Osteocyte (in vitro differentiated cells): ENCODE results near the gene ATF6. TPM values are rescaled to one million over a fixed set of nuclear protein-coding genes. Genes with fewer than 3 reads are reported as not detected.

Experiments
- DNase-seq: peaks from one replicate; pipeline ENCODE4 v3.0.0; 2021; ENCODE audit warnings: mixed read lengths; ENCODE audit not compliant: unreplicated experiment; ENCODE audit errors: extremely low spot score
- H3K27ac Mint-ChIP-seq: one replicate; pipeline ENCODE4 v1.8.0; 2021; ENCODE audit warnings: mild to moderate bottlenecking, mixed read lengths; ENCODE audit not compliant: unreplicated experiment
- H3K27me3 Mint-ChIP-seq: one replicate; pipeline ENCODE4 v1.8.0; 2021; ENCODE audit warnings: mixed read lengths; ENCODE audit not compliant: unreplicated experiment
- H3K36me3 Mint-ChIP-seq: one replicate; pipeline ENCODE4 v1.8.0; 2021; ENCODE audit warnings: mixed read lengths; ENCODE audit not compliant: unreplicated experiment
- H3K4me1 Mint-ChIP-seq: one replicate; pipeline ENCODE4 v1.8.0; 2021; ENCODE audit warnings: mixed read lengths; ENCODE audit not compliant: unreplicated experiment
- H3K4me3 Mint-ChIP-seq: one replicate; pipeline ENCODE4 v1.8.0; 2021; ENCODE audit warnings: mild to moderate bottlenecking, moderate library complexity, mixed read lengths; ENCODE audit not compliant: unreplicated experiment
- H3K9me3 Mint-ChIP-seq: one replicate; pipeline ENCODE4 v1.8.0; 2021; ENCODE audit warnings: mixed read lengths; ENCODE audit not compliant: unreplicated experiment
- total RNA-seq: library from RNA; stranded (reverse); gene quantifications from 2 replicates; pipeline ENCODE4 v1.2.1, GENCODE V29; 2021
- TF ChIP-seq, protein P1 (sequence below): fragments of 200-600 bp; sonication (generic); IDR thresholded peaks from 2 replicates; pipeline ENCODE4 v1.5.0; 2021; ENCODE audit warnings: antibody characterized with exemption, mild to moderate bottlenecking, moderate library complexity

The ATF6 gene
- total RNA-seq, 1 donor from 2014 or later, result 29.7 TPM

DNA sequence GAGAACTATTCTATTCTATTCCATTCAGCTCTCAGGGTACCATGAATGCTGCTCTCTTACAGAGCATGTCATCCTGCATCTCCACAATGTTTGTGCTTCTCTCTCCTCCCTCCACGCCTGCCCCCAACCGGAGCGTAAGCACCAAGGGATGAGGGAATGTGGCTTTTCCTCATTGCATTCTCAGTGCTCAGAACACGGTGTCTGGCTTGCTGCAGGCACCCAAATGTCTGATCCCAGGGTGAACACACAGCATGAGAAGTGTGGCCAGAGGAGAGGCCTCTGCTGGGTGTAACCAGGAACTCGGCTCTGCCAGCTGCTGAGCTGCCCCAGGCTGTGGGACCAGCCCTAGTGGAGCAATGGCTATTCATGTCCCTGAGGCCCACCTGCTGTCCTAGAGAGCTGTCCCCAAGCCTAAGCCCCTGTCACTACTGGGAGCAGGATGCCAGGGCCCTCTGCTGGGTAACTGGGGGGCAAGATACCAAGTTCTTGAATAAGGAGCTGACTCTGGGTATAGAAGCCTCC lies 219.2 kb downstream of the ATF6 start:
- peaks cover 3% of the 10 kb centered on the region for H3K4me1 Mint-ChIP-seq
- no peak overlapping the region for H3K27ac Mint-ChIP-seq
- no peak for DNase-seq
- H3K9me3 Mint-ChIP-seq, result peaks cover 10% of the 10 kb centered on the region
- H3K36me3 Mint-ChIP-seq, result peaks cover 45% of the 10 kb centered on the region
- TF ChIP-seq, protein P1, sequence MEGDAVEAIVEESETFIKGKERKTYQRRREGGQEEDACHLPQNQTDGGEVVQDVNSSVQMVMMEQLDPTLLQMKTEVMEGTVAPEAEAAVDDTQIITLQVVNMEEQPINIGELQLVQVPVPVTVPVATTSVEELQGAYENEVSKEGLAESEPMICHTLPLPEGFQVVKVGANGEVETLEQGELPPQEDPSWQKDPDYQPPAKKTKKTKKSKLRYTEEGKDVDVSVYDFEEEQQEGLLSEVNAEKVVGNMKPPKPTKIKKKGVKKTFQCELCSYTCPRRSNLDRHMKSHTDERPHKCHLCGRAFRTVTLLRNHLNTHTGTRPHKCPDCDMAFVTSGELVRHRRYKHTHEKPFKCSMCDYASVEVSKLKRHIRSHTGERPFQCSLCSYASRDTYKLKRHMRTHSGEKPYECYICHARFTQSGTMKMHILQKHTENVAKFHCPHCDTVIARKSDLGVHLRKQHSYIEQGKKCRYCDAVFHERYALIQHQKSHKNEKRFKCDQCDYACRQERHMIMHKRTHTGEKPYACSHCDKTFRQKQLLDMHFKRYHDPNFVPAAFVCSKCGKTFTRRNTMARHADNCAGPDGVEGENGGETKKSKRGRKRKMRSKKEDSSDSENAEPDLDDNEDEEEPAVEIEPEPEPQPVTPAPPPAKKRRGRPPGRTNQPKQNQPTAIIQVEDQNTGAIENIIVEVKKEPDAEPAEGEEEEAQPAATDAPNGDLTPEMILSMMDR, result no peak
- H3K27me3 Mint-ChIP-seq, result no peaks in the 10 kb centered on the region
- no peak overlapping the region for H3K4me3 Mint-ChIP-seq

DNA sequence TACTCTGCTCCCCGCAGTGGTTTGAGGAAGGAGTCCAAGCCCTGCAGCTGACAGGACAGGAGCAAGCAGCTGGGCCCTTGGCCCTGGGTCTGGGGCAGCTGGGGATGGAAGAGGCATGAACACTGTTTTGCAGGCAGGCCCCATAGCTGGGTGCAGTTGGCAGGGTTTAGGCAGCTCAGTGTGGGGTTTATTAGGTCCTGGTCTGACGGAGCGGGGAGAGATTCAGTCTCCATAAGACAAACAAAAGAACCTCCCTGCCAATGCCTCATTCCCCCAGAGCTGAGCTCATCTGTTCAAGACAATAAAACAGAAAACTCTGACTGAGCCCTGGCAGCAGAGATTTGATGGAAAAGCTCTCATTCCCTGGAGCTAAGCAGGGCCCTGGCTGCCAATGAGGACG lies 220.2 kb downstream of the ATF6 start:
- DNase-seq, result no peak
- peaks cover 14% of the 10 kb centered on the region for H3K9me3 Mint-ChIP-seq
- no peak overlapping the region for H3K4me3 Mint-ChIP-seq
- no peak overlapping the region for H3K27ac Mint-ChIP-seq
- peaks cover 3% of the 10 kb centered on the region for H3K4me1 Mint-ChIP-seq
- peaks cover 54% of the 10 kb centered on the region for H3K36me3 Mint-ChIP-seq
- no peaks in the 10 kb centered on the region for H3K27me3 Mint-ChIP-seq
- TF ChIP-seq, protein P1, result no peak

DNA sequence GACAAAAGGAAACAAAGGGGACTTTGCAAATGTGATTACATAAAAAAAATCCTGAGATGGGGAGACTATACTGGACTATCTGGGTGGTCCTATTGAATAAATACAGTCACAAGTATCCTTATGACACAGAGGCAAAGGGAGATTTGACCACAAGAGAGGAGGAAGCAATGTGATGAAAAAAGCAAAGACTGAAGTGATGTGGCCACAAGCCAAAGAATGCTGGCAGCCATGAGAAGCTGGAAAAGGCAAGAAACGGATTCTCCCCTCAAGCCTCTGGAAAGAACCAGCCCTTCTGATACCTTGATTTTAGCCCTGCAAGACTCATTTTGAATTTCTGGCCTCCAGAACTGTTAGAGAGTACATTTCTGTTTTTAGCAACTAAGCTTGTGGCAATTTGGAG lies 221.2 kb downstream of the ATF6 start:
- H3K27me3 Mint-ChIP-seq, result no peaks in the 10 kb centered on the region
- no peak for DNase-seq

DNA sequence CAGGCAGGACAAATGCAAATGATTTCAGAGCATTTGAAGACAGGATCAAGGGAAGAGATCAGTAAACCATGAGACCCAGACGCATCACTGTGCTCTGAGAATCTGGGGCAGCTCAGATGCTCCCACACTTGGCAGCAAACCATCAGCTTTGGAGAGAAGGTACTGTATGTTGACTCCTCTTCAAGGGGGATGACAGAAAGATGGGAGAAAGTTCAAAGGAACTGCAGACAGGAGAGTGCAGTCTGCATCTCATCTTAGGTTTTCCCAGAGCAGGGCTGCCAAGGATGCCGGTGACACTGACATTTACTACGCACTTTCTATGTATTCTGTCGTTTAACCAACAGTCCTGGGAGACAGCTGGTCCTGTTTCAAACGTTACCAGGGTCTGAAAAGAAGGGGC lies 221.8 kb downstream of the ATF6 start:
- H3K36me3 Mint-ChIP-seq, result peaks cover 60% of the 10 kb centered on the region
- no peak overlapping the region for H3K4me3 Mint-ChIP-seq
- no peaks in the 10 kb centered on the region for H3K27me3 Mint-ChIP-seq
- H3K4me1 Mint-ChIP-seq, result peaks cover 3% of the 10 kb centered on the region
- H3K9me3 Mint-ChIP-seq, result peaks cover 14% of the 10 kb centered on the region
- TF ChIP-seq, protein P1, result no peak
- DNase-seq, result no peak
- no peak overlapping the region for H3K27ac Mint-ChIP-seq

More for the DNA sequence above, 221.2 kb downstream of the ATF6 start:
- H3K4me3 Mint-ChIP-seq, result no peak overlapping the region
- peaks cover 59% of the 10 kb centered on the region for H3K36me3 Mint-ChIP-seq
- peaks cover 14% of the 10 kb centered on the region for H3K9me3 Mint-ChIP-seq
- no peak overlapping the region for H3K27ac Mint-ChIP-seq
- TF ChIP-seq, protein P1, result no peak
- peaks cover 3% of the 10 kb centered on the region for H3K4me1 Mint-ChIP-seq

DNA sequence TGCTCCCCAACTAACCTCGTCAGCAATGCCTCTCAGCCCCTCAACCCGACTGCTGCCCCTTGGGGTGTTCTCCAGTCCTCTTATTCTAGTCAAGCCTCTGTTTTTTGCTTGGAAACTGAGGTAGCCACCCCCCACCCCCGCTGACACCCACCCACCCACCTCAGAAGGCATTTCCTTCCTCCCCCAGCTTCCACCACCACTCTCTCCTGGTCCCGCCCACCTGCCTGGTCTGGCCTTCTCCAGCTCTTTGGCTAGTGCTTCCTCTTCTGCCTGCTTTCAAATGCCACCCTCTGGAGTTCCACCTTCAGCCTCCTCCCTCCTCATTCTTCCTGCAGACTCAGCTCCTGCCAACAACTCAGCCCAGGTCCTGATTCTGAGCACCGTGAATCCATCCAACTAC lies 222.3 kb downstream of the ATF6 start:
- Mint-ChIP-seq H3K36me3 (peaks cover 61% of the 10 kb centered on the region), H3K4me3 (no peak overlapping the region), H3K27me3 (no peaks in the 10 kb centered on the region), H3K27ac (no peak overlapping the region), H3K9me3 (peaks cover 14% of the 10 kb centered on the region), H3K4me1 (peaks cover 3% of the 10 kb centered on the region)
- TF ChIP-seq, protein P1, result no peak
- DNase-seq, result no peak
